A673 (cell line): Measurements from ENCODE around the gene RBM5. TPM values are rescaled to one million over a fixed set of nuclear protein-coding genes. Genes with fewer than 3 reads are reported as not detected.

Experiments
- BruUV-seq: library from RNA; stranded (reverse); fragments of 400-500 nt; replicated peaks from 2 replicates; lab custom pipeline; 2021; lab: Mats Ljungman, UMichigan
- CTCF ChIA-PET: fragments of 300-600 bp; sonication (Branson Sonifier 250); formaldehyde crosslinking; loops from one replicate; lab custom pipeline; 2022; ENCODE audit warnings: antibody characterized with exemption; lab: Charles Lee
- POLR2A ChIA-PET: fragments of 300-600 bp; sonication (Branson Sonifier 250); formaldehyde crosslinking; loops from one replicate; lab custom pipeline; 2022; ENCODE audit warnings: antibody characterized with exemption; ENCODE audit not compliant: low non-redundant PET; lab: Charles Lee
- DNase-seq: peaks from one replicate; pipeline ENCODE4 v3.0.0-alpha.2; 2015; ENCODE audit warnings: low spot score
- H3K27ac ChIP-seq: fragments of 200-600 bp; sonication (generic); 2 replicates; pipeline ENCODE4 v1.5.1; 2016; ENCODE audit warnings: mixed run types, low read depth, mild to moderate bottlenecking, mixed read lengths, antibody characterized with exemption, low read length; ENCODE audit not compliant: poor library complexity, severe bottlenecking
- H3K27me3 ChIP-seq: fragments of 200-600 bp; sonication (generic); replicated peaks from 2 replicates; pipeline ENCODE4 v1.6.1; 2017; ENCODE audit warnings: mixed run types, low read depth, mild to moderate bottlenecking, mixed read lengths, antibody characterized with exemption, low read length; ENCODE audit not compliant: insufficient read depth, poor library complexity
- H3K36me3 ChIP-seq: fragments of 200-600 bp; sonication (generic); 2 replicates; pipeline ENCODE4 v1.6.1; 2016; ENCODE audit warnings: mixed run types, mild to moderate bottlenecking, mixed read lengths, antibody characterized with exemption, low read length; ENCODE audit not compliant: insufficient read depth, poor library complexity, severe bottlenecking
- H3K4me1 ChIP-seq: fragments of 200-600 bp; sonication (generic); 2 replicates; pipeline ENCODE4 v1.6.1; 2017; ENCODE audit warnings: mixed run types, mild to moderate bottlenecking, mixed read lengths, antibody characterized with exemption, low read length; ENCODE audit not compliant: insufficient read depth, poor library complexity, severe bottlenecking
- H3K4me3 ChIP-seq: fragments of 200-600 bp; sonication (generic); 2 replicates; pipeline ENCODE4 v1.5.1; 2016; ENCODE audit warnings: low read depth, mixed run types, mild to moderate bottlenecking, mixed read lengths, low read length; ENCODE audit not compliant: poor library complexity, severe bottlenecking
- H3K9me3 ChIP-seq: fragments of 200-600 bp; sonication (generic); 2 replicates; pipeline ENCODE4 v1.6.1; 2016; ENCODE audit warnings: mixed run types, low read depth, mild to moderate bottlenecking, mixed read lengths, antibody characterized with exemption, low read length; ENCODE audit not compliant: poor library complexity, severe bottlenecking
- CTCF ChIP-seq: fragments of 300-800, 200-600 bp; sonication (generic); conservative IDR thresholded peaks from 2 replicates; pipeline ENCODE4 v1.5.1; 2017; ENCODE audit warnings: low read depth, mild to moderate bottlenecking, antibody characterized with exemption, low read length, moderate library complexity, mixed read lengths
- EZH2 ChIP-seq: fragments of 200-600 bp; sonication (generic); IDR thresholded peaks from 2 replicates; pipeline ENCODE4 v1.6.1; 2017; ENCODE audit warnings: borderline replicate concordance, low read depth, mild to moderate bottlenecking, mixed read lengths, antibody characterized with exemption, low read length; ENCODE audit not compliant: poor library complexity, severe bottlenecking
- intact Hi-C: fragments of 100-400 bp; cut with micrococcal nuclease; formaldehyde crosslinking; loops from one replicate; pipeline ENCODE4 v1.10.0; 2022; ENCODE audit not compliant: unreplicated experiment
- total RNA-seq: library from RNA; stranded (reverse); gene quantifications from 2 replicates; pipeline ENCODE4 v1.2.3, GENCODE V29; 2021

RBM5 gene
- total RNA-seq, 1 experiment from 2014 or later = 80.6 TPM

- H3K4me3 ChIP-seq = no peak overlapping the region
- ChIA-PET CTCF (no interaction called here), POLR2A (no interaction called here)
- H3K9me3 ChIP-seq = no peaks in the 10 kb centered on the region
- H3K27me3 ChIP-seq = no peaks in the 10 kb centered on the region
- H3K36me3 ChIP-seq = no peaks in the 10 kb centered on the region
- intact Hi-C loops = no loop called here
- peaks cover 30% of the 10 kb centered on the region for H3K4me1 ChIP-seq
- TF ChIP-seq CTCF = no peak
- TF ChIP-seq EZH2 = no peak
- no peak overlapping the region for H3K27ac ChIP-seq
- no peak for DNase-seq
- no TSS peak for BruUV-seq
These were observed 78.5 kb downstream of the RBM5 start for GRCh38 chr3:50167069-50167840.

GRCh38 chr3:50167841-50168209, 79.1 kb downstream of the RBM5 start:
- Histone ChIP-seq H3K4me3 (no peak overlapping the region), H3K27me3 (no peaks in the 10 kb centered on the region), H3K9me3 (no peaks in the 10 kb centered on the region), H3K36me3 (no peaks in the 10 kb centered on the region), H3K27ac (no peak overlapping the region), H3K4me1 (peaks cover 30% of the 10 kb centered on the region)
- intact Hi-C loops = no loop called here
- DNase-seq = no peak
- TF ChIP-seq EZH2 = no peak
- CTCF ChIA-PET = no interaction called here
- no TSS peak for BruUV-seq
- POLR2A ChIA-PET = no interaction called here

GRCh38 chr3:50168388-50168787, 79.7 kb downstream of the RBM5 start:
- Histone ChIP-seq H3K27me3 (no peaks in the 10 kb centered on the region), H3K4me1 (peaks cover 29% of the 10 kb centered on the region), H3K9me3 (no peaks in the 10 kb centered on the region), H3K36me3 (no peaks in the 10 kb centered on the region), H3K4me3 (no peak overlapping the region), H3K27ac (no peak overlapping the region)
- intact Hi-C loops = no loop called here
- ChIA-PET CTCF (no interaction called here), POLR2A (no interaction called here)
- DNase-seq = no peak
- TF ChIP-seq EZH2 = no peak
- TF ChIP-seq CTCF = no peak
- BruUV-seq = no TSS peak

Other genes with a start within 250 kb of the RBM5 start
- 17.8 and 18.8 TPM in 2 replicates for gene TRAIP, start 232.4 kb upstream of the RBM5 start, total RNA-seq
- 5.4 and 6.5 TPM in 2 replicates for gene CAMKV, start 219.0 kb upstream of the RBM5 start, total RNA-seq
- not detected in 2 replicates for gene MST1R, start 185.0 kb upstream of the RBM5 start, total RNA-seq
- gene MON1A, start 159.1 kb upstream of the RBM5 start, total RNA-seq = 7.5 and 7.7 TPM in 2 replicates
- 55.9 and 64.3 TPM in 2 replicates for gene RBM6, start 148.8 kb upstream of the RBM5 start, total RNA-seq
- gene SEMA3F, start 66.4 kb downstream of the RBM5 start, total RNA-seq = 3.9 and 7.8 TPM in 2 replicates
- gene GNAT1, start 102.7 kb downstream of the RBM5 start, total RNA-seq = not detected in 2 replicates
- 0.31 TPM in 1 of 2 replicates, not detected in the other for gene SLC38A3, start 116.4 kb downstream of the RBM5 start, total RNA-seq
- gene GNAI2, start 147.3 kb downstream of the RBM5 start, total RNA-seq = 115 and 124 TPM in 2 replicates
- 0.43 and 2.0 TPM in 2 replicates for gene SEMA3B, start 180.2 kb downstream of the RBM5 start, total RNA-seq
- not detected in 2 replicates for gene LSMEM2, start 190.2 kb downstream of the RBM5 start, total RNA-seq
- gene IFRD2, start 203.5 kb downstream of the RBM5 start, total RNA-seq = 62.2 and 77.4 TPM in 2 replicates
- 3.0 and 3.7 TPM in 2 replicates for gene HYAL3, start 210.5 kb downstream of the RBM5 start, total RNA-seq
- 5.3 and 7.0 TPM in 2 replicates for gene NAA80, start 210.5 kb downstream of the RBM5 start, total RNA-seq
- 0.37 TPM in 1 of 2 replicates, not detected in the other for gene HYAL1, start 214.7 kb downstream of the RBM5 start, total RNA-seq
- 17.7 and 18.1 TPM in 2 replicates for gene HYAL2, start 233.8 kb downstream of the RBM5 start, total RNA-seq
- gene TUSC2, start 239.3 kb downstream of the RBM5 start, total RNA-seq = 14.6 and 15.2 TPM in 2 replicates